Activated T-cell treated with anti-CD3 and anti-CD28 coated beads, Interleukin-2, amount 50 U/mL, for 72 hours (primary cell): ENCODE results near the gene AP1S2. TPM values are rescaled to one million over a fixed set of nuclear protein-coding genes. Genes with fewer than 3 reads are reported as not detected.

Source experiments
- ATAC-seq, 2 donors: fragments of 150-1000 bp; cut with Tn5 transposase; replicated peaks in 1 of 2; 2 replicates each; pipeline ENCODE4 v1.10.0; 2021; ENCODE audit warnings: moderate library complexity in 2 of 2, mild to moderate bottlenecking in 1 of 2
- DNase-seq, 2 donors: peaks; one replicate each; pipeline ENCODE4 v3.0.0; 2021 to 2022; ENCODE audit warnings: mixed read lengths in 1 of 2
- H3K27ac Mint-ChIP-seq: one replicate; pipeline ENCODE4 v1.8.0; 2022; ENCODE audit warnings: mild to moderate bottlenecking, moderate library complexity, mixed read lengths
- H3K27me3 Mint-ChIP-seq: one replicate; pipeline ENCODE4 v1.8.0; 2022; ENCODE audit warnings: low read depth, mixed read lengths
- H3K36me3 Mint-ChIP-seq, 2 donors: one replicate each; pipeline ENCODE4 v1.8.0; 2022; ENCODE audit warnings: mixed read lengths in 2 of 2, mild to moderate bottlenecking in 1 of 2; ENCODE audit not compliant: insufficient read depth in 2 of 2
- H3K4me1 Mint-ChIP-seq: one replicate; pipeline ENCODE4 v1.8.0; 2022; ENCODE audit warnings: low read depth, mixed read lengths
- H3K4me3 Mint-ChIP-seq, 2 donors: one replicate each; pipeline ENCODE4 v1.8.0; 2022; ENCODE audit warnings: mild to moderate bottlenecking in 2 of 2, mixed read lengths in 2 of 2, moderate library complexity in 2 of 2
- H3K9me3 Mint-ChIP-seq, 2 donors: one replicate each; pipeline ENCODE4 v1.8.0; 2022; ENCODE audit warnings: mixed read lengths in 2 of 2
- total RNA-seq, 2 donors: library from RNA; stranded (reverse); gene quantifications; one replicate each; pipeline ENCODE4 v1.2.3, GENCODE V29; 2022

The AP1S2 gene
- total RNA-seq, 2 donors from 2014 or later = 33.3 to 43.6 TPM

DNA sequence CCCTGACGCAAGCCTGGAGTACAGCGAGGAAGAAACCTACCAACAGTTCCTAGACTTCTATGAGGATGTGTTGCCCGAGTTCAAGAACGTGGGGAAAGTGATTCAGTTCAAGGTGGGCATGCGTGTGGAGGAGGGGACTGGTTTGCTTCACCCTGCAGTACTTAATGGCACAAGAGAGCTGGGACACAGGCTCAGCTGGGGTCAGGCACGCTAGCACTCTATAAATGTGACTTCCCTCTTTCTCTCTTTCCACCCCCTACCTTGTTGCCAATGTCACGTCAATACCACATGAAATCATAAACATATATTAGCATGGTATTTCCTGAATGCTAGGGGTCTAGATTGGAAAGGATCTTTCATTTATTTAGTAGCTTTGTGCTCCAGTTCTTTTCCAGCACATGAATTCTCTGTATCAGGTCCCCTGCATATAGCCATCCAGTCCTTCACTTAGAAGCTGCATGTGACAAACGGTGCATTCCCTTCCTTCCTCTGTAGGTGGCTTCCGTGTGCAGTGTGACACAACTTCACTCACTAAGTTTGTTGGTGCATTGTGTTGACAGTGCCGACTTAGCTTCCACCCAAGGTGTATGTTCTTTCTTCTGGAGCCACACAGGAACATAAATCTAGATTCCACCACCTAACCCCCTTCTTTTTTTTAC lies 38.7 kb downstream of the AP1S2 start:
- Mint-ChIP-seq H3K27ac (peak overlapping the region; percentile 50), H3K27me3 (no peaks in the 10 kb centered on the region), H3K4me3 (peak overlapping the region in 1 of 2 donors; percentile 37), H3K9me3 (no peaks in the 10 kb centered on the region), H3K36me3 (peaks cover 10 to 35% of the 10 kb centered on the region in 2 donors), H3K4me1 (peaks cover 49% of the 10 kb centered on the region)
- ATAC-seq = peak; percentile 63 to 74
- peak; percentile 19 to 39 for DNase-seq

GRCh38 chrX:15814771-15815365 lies 39.7 kb downstream of the AP1S2 start:
- no peaks in the 10 kb centered on the region for H3K9me3 Mint-ChIP-seq
- H3K27ac Mint-ChIP-seq = no peak overlapping the region
- H3K4me1 Mint-ChIP-seq = peaks cover 39% of the 10 kb centered on the region
- H3K4me3 Mint-ChIP-seq = no peak overlapping the region
- no peaks in the 10 kb centered on the region for H3K27me3 Mint-ChIP-seq
- DNase-seq (no peak), ATAC-seq (no peak)
- H3K36me3 Mint-ChIP-seq = peaks cover 8 to 32% of the 10 kb centered on the region in 2 donors

DNA sequence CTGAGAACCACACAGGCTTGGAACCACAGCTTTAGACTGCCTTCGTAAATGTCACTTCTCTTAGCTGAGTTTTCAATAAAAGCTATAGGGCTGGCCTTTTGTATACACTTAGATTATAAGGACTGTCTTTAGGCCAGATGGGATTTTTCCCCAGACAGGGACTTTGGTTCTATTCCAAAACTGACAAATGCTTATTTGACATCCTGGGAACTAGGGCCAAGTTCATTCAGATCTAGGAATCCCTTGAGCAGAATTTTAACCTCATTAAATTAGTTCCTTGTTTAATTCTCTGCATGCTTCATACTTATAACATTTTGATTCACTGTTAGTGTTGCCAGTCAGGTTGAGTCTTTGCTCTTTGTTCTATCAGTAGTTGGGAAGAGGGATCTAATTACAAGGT lies 41.2 kb downstream of the AP1S2 start:
- H3K36me3 Mint-ChIP-seq = peaks cover 8 to 38% of the 10 kb centered on the region in 2 donors
- no peak for ATAC-seq
- no peak overlapping the region for H3K27ac Mint-ChIP-seq

GRCh38 chrX:15812192-15812938 lies 42.2 kb downstream of the AP1S2 start:
- DNase-seq (no peak), ATAC-seq (no peak)
- Mint-ChIP-seq H3K4me3 (no peak overlapping the region), H3K36me3 (peaks cover 6 to 33% of the 10 kb centered on the region in 2 donors), H3K27ac (peak overlapping the region; percentile 50), H3K9me3 (no peaks in the 10 kb centered on the region), H3K4me1 (peaks cover 30% of the 10 kb centered on the region), H3K27me3 (no peaks in the 10 kb centered on the region)

More for the DNA sequence above, 41.2 kb downstream of the AP1S2 start:
- H3K4me3 Mint-ChIP-seq = no peak overlapping the region
- peaks cover 37% of the 10 kb centered on the region for H3K4me1 Mint-ChIP-seq
- H3K27me3 Mint-ChIP-seq = no peaks in the 10 kb centered on the region
- H3K9me3 Mint-ChIP-seq = no peaks in the 10 kb centered on the region
- no peak for DNase-seq

GRCh38 chrX:15808254-15808653 lies 46.4 kb downstream of the AP1S2 start:
- no peaks in the 10 kb centered on the region for H3K9me3 Mint-ChIP-seq
- DNase-seq (no peak), ATAC-seq (no peak)
- peaks cover 0 to 47% of the 10 kb centered on the region in 2 donors for H3K36me3 Mint-ChIP-seq
- no peak overlapping the region for H3K4me3 Mint-ChIP-seq
- H3K27ac Mint-ChIP-seq = no peak overlapping the region
- no peaks in the 10 kb centered on the region for H3K4me1 Mint-ChIP-seq
- H3K27me3 Mint-ChIP-seq = no peaks in the 10 kb centered on the region

DNA sequence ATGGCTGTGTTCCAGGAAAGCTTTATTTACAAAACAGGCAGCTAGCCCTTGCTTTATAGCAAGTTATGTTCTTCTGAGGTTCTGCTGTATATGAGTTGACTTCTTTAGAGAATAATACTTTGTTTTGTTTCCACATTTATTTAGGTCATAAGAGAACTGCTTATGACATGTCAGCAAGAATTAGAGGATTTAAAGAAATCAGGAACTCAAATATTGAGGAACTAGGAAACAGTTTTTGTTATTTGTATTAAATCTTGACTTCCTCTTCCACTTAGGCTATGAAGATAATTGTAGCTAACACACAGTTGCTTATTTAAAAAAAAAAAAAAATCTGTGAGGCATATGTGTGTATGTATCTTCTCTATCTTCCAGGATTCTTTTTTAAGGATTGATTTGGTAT lies 50.0 kb downstream of the AP1S2 start:
- ATAC-seq = no peak
- Mint-ChIP-seq H3K27me3 (no peaks in the 10 kb centered on the region), H3K36me3 (peaks cover 0 to 42% of the 10 kb centered on the region in 2 donors), H3K4me3 (no peak overlapping the region), H3K27ac (peak overlapping the region; percentile 81), H3K9me3 (no peaks in the 10 kb centered on the region), H3K4me1 (no peaks in the 10 kb centered on the region)
- DNase-seq = no peak

DNA sequence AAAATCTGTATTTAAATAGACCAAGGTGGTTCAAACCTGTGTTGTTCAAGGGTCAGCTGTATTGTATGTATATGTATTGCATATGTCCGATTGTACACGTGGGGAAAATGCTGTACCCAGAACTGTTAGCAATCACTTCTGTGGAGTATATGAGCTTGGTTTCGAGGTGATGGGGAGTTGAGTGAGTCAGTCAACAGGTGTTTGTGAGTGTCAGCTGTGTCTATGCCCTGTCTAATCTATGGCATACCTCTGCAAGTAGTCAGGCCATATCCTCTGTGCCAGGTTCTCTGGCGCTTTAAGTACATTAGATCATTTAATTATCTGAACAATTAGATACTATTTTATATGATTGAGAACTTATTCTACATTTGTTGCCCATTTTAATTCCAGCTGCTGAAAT lies 56.9 kb downstream of the AP1S2 start:
- no peak for DNase-seq
- Mint-ChIP-seq H3K36me3 (peaks cover 9 to 27% of the 10 kb centered on the region in 2 donors), H3K4me3 (no peak overlapping the region), H3K27me3 (no peaks in the 10 kb centered on the region), H3K27ac (no peak overlapping the region), H3K4me1 (peaks cover 44% of the 10 kb centered on the region), H3K9me3 (no peaks in the 10 kb centered on the region)
- ATAC-seq = peak in 1 of 2 donors; percentile 36

GRCh38 chrX:15790769-15791290 lies 63.8 kb downstream of the AP1S2 start:
- no peak for ATAC-seq
- H3K9me3 Mint-ChIP-seq = no peaks in the 10 kb centered on the region

GRCh38 chrX:15789979-15790768 lies 64.4 kb downstream of the AP1S2 start, which contains the start of gene ZRSR2:
Gene ZRSR2, plus strand, starts transcription at chrX:15790484. Its CDS starts 12 bp downstream, at chrX:15790496.
- H3K27me3 Mint-ChIP-seq = no peaks in the 10 kb centered on the region
- H3K36me3 Mint-ChIP-seq = peaks cover 5 to 6% of the 10 kb centered on the region in 2 donors
- ATAC-seq = peak; percentile 93 to 94
- peaks cover 27% of the 10 kb centered on the region for H3K4me1 Mint-ChIP-seq
- DNase-seq = peak; percentile 89 to 96
- H3K27ac Mint-ChIP-seq = no peak within 1 kb of the TSS
- no peaks in the 10 kb centered on the region for H3K9me3 Mint-ChIP-seq
- no peak within 1 kb of the TSS for H3K4me3 Mint-ChIP-seq

More at GRCh38 chrX:15790769-15791290, 63.8 kb downstream of the AP1S2 start:
- Mint-ChIP-seq H3K36me3 (peaks cover 5 to 9% of the 10 kb centered on the region in 2 donors), H3K4me1 (peaks cover 32% of the 10 kb centered on the region), H3K4me3 (no peak overlapping the region), H3K27ac (no peak overlapping the region), H3K27me3 (no peaks in the 10 kb centered on the region)
- DNase-seq = no peak

DNA sequence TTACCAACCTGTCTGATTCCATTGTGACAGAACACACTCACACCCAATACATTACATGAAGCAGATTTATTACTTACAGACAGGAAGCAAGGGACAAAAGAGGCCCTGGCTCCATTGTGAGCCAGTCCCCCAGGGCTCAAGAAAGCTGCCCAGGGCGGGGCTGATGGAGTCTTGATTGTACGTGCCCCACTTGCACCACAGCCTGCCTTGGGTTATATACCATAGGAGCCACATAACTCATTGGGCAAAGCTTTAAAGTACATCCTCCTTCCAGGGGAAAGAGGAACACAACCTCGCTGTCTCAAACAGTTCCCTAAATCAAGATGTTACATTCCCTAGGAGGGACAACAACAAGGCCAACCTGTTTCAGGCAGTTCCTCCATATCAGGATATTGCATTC lies 67.7 kb downstream of the AP1S2 start:
- H3K27ac Mint-ChIP-seq = no peak overlapping the region
- H3K4me1 Mint-ChIP-seq = no peaks in the 10 kb centered on the region
- H3K27me3 Mint-ChIP-seq = no peaks in the 10 kb centered on the region
- H3K4me3 Mint-ChIP-seq = no peak overlapping the region
- no peak for ATAC-seq
- no peaks in the 10 kb centered on the region for H3K9me3 Mint-ChIP-seq
- H3K36me3 Mint-ChIP-seq = no peaks in the 10 kb centered on the region
- DNase-seq = no peak

GRCh38 chrX:15785176-15785750 lies 69.3 kb downstream of the AP1S2 start:
- ATAC-seq = no peak
- H3K36me3 Mint-ChIP-seq = peaks cover 0 to 1% of the 10 kb centered on the region in 2 donors
- H3K4me1 Mint-ChIP-seq = no peaks in the 10 kb centered on the region
- no peak overlapping the region for H3K4me3 Mint-ChIP-seq
- no peak overlapping the region for H3K27ac Mint-ChIP-seq
- H3K9me3 Mint-ChIP-seq = no peaks in the 10 kb centered on the region
- DNase-seq = no peak
- H3K27me3 Mint-ChIP-seq = no peaks in the 10 kb centered on the region

- Mint-ChIP-seq H3K4me3 (peak overlapping the region in 1 of 2 donors; percentile 75), H3K27me3 (no peaks in the 10 kb centered on the region), H3K27ac (no peak overlapping the region), H3K4me1 (peaks cover 5% of the 10 kb centered on the region), H3K9me3 (no peaks in the 10 kb centered on the region), H3K36me3 (peaks cover 0 to 4% of the 10 kb centered on the region in 2 donors)
- peak in 1 of 2 donors; percentile 13 for DNase-seq
- ATAC-seq = no peak
Measured at GRCh38 chrX:15781961-15782699, 72.5 kb downstream of the AP1S2 start.
